NCI-H1417 treated with DMSO at 0.1 percent for 48 hours (cell line): ENCODE measurements around the gene GGPS1.
"Not testable (repeated sequence)": the region's sequence is repeated elsewhere in the genome, so short reads cannot be mapped to it uniquely, and the experiment has no call there.

Experiments
- DNase-seq: peaks from one replicate; lab custom pipeline; 2025; lab: John Stamatoyannopoulos, UW

The GGPS1 gene

DNA sequence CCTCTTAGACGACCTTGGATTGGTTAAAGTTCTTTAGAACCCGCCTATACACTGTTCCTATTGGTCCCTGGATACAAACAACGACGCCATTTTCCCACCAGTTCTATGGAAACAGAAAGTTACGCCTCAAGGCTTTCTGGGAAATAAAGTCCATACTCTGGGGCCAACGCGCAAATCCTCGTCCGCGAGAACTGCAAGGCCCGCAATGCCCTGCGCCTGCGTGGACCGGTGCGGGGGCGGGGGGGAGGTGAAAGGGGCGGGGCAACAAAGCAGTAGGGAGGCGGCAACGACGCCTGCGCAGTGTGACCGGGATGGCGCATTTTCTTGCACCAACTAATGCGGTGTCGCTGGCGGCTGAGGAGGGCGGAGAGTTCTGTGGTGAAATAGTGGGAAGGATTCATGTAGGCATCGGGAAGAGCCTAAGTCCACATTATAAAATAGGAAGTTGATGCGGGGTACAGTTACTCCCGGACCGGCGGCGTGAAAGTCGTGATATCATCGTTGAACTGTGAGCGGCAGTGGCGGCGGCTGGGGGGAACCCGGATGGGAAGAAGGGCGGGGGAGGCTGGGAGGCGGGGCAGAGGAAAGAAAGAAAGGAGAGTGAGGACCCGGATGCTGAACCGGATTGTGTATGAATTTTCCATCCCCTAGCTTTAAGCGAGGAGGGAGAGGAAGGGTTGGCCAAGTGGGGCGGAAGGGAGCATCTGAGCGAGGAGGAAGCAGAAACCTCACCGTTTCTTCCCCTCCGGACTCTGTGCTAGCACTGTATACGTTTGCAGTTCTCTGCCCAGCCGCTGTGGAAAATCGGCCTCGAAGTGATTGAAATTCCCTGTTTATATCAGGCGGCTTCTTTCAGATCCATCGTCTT is at the start of gene GGPS1:
GGPS1 (plus strand) TSS at position 300 of the 868 bp plus-strand sequence. CDS start 6,695 bp downstream, outside the sequence.
- peak; percentile 100 for DNase-seq

DNA sequence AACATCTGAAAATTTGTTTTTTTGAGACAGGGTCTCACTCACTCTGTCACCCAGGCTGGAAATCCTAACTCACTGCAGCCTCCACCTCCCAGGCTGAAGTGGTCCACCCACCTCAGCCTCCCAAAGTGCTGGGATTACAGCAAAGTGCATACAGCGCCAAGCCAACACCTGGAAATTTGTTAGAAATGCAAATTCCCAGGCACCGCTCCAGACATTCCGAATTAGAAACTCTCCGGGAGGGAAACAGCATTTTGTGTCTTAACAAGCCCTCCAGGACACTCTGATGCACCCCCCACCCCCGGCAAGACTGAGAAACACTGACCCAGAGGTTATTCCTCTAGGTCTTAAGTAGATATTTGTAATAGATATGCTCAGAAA is 49.5 kb upstream of the GGPS1 start:
- no peak for DNase-seq

DNA sequence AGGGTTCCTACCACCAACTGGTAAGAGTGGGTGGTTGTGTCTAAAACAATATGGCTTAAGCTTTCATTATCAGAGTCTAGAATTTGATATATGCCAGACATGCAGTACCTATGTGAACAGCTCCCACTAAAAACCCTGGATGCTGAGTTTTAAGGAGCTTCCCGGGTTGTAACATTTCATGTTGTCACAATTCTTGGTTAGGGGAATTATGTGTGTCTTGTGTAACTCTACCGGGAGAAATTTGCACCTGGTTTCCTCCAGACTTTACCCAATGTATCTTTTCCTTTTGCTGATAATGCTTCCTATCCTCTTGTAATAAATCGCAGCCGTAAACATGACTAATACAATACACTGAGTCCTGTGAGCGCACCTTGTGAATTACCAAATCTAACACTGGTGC is 48.7 kb upstream of the GGPS1 start:
- no peak for DNase-seq

GRCh38 chr1:235280467-235280866 is 47.9 kb upstream of the GGPS1 start:
- no peak for DNase-seq

- not testable (repeated sequence) for DNase-seq
These were observed 44.7 kb upstream of the GGPS1 start for GRCh38 chr1:235283636-235284035.

DNA sequence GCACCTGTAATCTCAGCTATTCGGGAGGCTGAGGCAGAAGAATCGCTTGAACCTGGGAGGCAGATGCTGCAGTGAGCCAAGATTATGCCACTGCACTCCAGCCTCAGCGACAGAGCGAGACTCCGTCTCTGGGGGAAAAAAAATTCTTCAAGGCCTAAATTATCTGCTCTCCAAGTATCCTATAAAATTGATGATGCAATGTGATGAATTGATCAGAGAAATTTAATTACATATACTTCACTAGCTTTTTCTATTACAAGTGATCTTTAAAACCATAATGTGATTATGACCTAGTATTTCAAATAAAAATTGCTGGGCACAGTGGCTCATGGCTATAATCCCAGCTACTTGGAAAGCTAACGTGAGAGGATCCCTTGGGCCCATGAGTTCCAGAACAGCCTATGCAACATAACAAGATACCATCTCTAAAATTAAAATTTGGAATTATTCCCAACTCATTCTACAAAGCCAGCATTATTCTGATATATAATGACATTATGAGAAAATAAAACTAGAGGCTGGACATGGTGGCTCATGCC is 44.1 kb upstream of the GGPS1 start:
- no peak for DNase-seq

DNA sequence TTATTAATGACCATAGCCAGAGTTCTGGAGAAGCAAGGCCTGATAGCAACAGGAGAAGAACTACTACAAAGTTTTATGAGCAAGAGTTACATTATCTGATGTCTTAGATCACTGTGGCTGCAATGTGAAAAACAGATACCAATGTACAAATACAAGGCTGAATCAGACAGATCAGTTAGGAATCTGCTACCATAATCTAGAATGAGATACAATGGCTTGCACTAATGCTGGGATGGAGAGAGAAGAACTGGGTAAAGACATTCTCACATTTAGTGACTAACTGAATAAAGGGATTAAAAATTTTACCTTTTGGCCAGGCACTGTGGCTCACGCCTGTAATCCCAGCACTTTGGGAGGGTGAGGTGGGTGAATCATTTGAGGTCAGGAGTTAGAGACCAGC is 41.7 kb upstream of the GGPS1 start:
- no peak for DNase-seq

DNA sequence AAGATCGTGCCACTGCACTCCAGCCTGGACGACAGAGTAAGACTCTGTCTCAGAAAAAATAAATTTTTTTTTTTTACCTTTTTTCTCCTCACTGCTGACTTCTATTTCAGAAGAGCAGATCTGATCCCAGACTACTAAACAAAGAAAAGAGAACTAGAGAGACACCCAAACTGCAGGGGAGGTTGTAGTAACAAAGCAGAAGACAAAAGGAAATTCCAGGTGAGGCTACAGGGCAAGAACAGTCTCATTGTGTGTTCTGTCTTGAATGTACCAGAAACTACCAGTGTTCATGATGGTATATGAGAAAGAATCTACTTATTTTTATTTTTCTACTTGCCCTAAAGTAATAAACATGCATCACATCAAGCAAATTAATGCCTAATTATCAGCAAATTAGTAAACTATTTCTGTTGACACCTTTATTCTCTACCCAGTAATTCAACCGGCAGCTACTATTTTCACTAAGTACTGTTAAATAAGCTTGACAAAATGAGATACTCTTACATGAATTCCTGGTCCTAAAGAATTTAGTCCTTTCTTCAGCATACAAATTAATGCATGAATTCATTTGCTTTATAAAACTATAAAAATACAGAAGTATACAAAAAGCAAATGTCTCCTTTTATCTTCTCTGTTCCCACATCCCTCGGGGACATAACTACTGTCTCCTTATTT is 41.0 kb upstream of the GGPS1 start:
- DNase-seq = no peak

- DNase-seq = no peak
These were observed 38.3 kb upstream of the GGPS1 start for GRCh38 chr1:235289859-235290739.

- DNase-seq = no peak
These were observed 37.4 kb upstream of the GGPS1 start for GRCh38 chr1:235290740-235291502.

DNA sequence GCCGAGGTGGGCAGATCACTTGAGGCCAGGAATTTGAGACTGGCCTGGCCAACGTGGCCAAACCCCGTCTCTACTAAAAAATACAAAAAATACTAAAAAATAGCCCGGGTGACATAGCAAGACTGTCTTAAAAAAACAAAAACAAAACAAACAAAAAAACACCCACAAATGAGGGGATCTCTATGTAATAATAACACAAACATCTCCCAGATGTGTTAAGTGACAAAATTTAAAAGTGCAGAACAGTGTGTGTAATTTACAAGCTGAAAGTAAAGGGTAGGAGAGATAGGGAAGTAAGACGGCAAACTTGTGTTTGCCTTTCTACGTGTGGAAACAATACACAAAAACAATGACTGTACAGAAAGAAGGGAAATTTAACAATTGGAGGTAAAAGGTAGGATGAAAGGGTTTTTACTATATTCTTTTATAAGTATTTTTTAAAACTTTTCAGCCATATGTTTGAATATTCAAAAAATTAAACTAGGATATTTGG is 36.7 kb upstream of the GGPS1 start:
- DNase-seq = no peak

DNA sequence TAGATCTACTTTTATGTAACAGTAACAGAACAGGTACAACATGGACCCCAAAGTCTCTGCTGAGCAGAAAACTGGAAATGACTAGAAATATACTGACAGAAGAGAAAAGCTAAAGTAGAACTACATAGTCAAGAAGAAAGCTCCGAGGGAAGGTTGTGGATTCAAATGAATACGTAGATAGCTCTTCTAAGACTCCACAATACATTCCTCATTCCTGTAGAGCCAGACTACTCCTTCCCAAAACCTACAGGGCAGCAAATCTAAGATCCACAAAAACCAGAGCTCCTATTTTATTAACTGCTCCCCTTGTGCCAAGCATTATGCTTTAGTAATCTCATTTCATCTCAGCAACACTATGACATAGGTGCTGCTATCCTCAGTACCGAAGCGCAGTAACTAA is 35.6 kb upstream of the GGPS1 start:
- DNase-seq = no peak

- DNase-seq = no peak
These were observed 34.9 kb upstream of the GGPS1 start for GRCh38 chr1:235293322-235293942.

- no peak for DNase-seq
These were observed 32.4 kb upstream of the GGPS1 start for GRCh38 chr1:235295902-235296350.

GRCh38 chr1:235296729-235297128 is 31.6 kb upstream of the GGPS1 start:
- no peak for DNase-seq

DNA sequence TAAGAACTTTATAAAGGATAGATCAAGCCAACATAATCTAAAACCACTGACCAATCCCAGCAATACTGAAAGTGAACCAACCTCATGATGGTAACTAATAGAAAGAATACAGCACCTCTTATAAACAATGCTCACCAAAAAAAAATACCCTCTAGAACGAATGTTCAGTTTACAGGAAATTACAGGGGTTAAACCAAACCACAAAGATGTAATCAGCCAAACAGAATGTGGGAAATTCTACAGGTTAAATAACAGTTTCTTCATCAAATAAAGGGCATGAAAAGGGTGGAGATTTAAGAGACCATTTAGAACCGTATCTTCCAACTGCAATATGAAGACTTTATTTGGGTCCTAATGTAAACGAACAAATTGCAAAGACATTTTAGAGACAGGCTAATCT is 30.8 kb upstream of the GGPS1 start:
- DNase-seq = no peak

GRCh38 chr1:235298758-235299157 is 29.6 kb upstream of the GGPS1 start:
- no peak for DNase-seq

DNA sequence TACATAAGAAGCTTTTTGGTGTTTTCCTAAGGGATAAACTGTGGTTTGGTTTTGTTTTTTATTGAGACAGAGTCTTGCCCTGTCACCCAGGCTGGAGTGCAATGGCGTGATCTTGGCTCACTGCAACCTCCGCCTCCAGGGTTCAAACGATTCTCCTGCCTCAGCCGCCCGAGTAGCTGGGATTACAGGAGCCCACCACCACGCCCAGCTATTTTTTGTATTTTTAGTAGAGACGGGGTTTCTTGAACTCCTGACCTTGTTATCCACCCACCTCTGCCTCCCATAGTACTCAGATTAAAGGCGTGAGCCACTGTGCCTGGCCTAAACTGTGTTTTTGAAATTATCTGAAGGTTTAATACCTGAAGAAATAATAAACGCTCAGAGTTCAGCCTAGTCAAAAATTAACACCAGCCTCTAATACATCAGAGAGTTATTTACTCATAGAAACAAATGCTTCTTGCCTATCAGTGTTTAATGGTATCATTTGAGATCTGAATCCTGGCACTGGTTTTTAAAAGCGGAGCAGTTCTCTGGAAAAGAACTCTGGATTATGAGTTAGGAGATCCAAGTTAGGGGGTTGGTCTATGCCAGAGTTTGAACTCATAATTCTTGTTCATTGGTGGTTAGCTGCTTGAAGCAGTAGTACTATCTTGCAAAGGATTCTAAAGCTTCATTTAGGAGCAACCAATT is 29.1 kb upstream of the GGPS1 start:
- no peak for DNase-seq

GRCh38 chr1:235302143-235302542 is 26.2 kb upstream of the GGPS1 start:
- no peak for DNase-seq
